ENCODE data around the gene WFDC13.
"Not testable (repeated sequence)": the region's sequence is repeated elsewhere in the genome, so short reads cannot be mapped to it uniquely, and the experiment has no call there.

Gene WFDC13

GRCh38 chr20:45701873-45702272, at the start of gene WFDC13:
Gene WFDC13 (plus strand): TSS chr20:45702038. CDS start chr20:45702124, 86 bp downstream.
- DNase-seq = no peak

- not testable (repeated sequence) for DNase-seq
Observed at GRCh38 chr20:45657038-45657437, 44.8 kb upstream of the WFDC13 start.

- no peak for DNase-seq
Observed at GRCh38 chr20:45670139-45670538, 31.7 kb upstream of the WFDC13 start, which contains the start of gene WFDC11. Gene WFDC11 (minus strand): TSS chr20:45670239. CDS start chr20:45650600, 19,639 bp downstream.

- DNase-seq = no peak
Observed at GRCh38 chr20:45672765-45673164, 29.1 kb upstream of the WFDC13 start.

- DNase-seq = no peak
Observed at GRCh38 chr20:45679650-45680049, 22.2 kb upstream of the WFDC13 start.

GRCh38 chr20:45685896-45686295, 15.9 kb upstream of the WFDC13 start:
- DNase-seq = no peak

- DNase-seq = not testable (repeated sequence)
Observed at GRCh38 chr20:45693346-45693745, 8.5 kb upstream of the WFDC13 start.

GRCh38 chr20:45695496-45695895, 6.3 kb upstream of the WFDC13 start:
- DNase-seq = no peak

- DNase-seq = no peak
Observed at GRCh38 chr20:45701104-45701503, 734 bp upstream of the WFDC13 start.

- DNase-seq = no peak
Observed at GRCh38 chr20:45704969-45705637, 3.3 kb downstream of the WFDC13 start, which contains the start of gene WFDC10B. Gene WFDC10B (minus strand): TSS chr20:45705019. CDS start chr20:45685992, 19,027 bp downstream.

GRCh38 chr20:45716141-45716688, 14.4 kb downstream of the WFDC13 start:
- DNase-seq = not testable (repeated sequence)

GRCh38 chr20:45722047-45722446, 20.2 kb downstream of the WFDC13 start, which contains the start of gene SPINT4:
Gene SPINT4 (plus strand): TSS chr20:45722347. CDS start chr20:45722368, 21 bp downstream.
- no peak for DNase-seq

GRCh38 chr20:45725134-45725533, 23.3 kb downstream of the WFDC13 start:
- no peak for DNase-seq

GRCh38 chr20:45727044-45727443, 25.2 kb downstream of the WFDC13 start:
- DNase-seq = no peak

GRCh38 chr20:45732199-45732598, 30.4 kb downstream of the WFDC13 start:
- DNase-seq = no peak

- DNase-seq = no peak
Observed at GRCh38 chr20:45735552-45735951, 33.7 kb downstream of the WFDC13 start.

- no peak for DNase-seq
Observed at GRCh38 chr20:45735988-45736387, 34.1 kb downstream of the WFDC13 start.

GRCh38 chr20:45742596-45742995, 40.8 kb downstream of the WFDC13 start:
- DNase-seq = no peak

- DNase-seq = no peak
Observed at GRCh38 chr20:45745015-45745414, 43.2 kb downstream of the WFDC13 start.

- no peak for DNase-seq
Observed at GRCh38 chr20:45751721-45752120, 49.9 kb downstream of the WFDC13 start.

- DNase-seq = no peak
Observed at GRCh38 chr20:45752746-45753145, 50.9 kb downstream of the WFDC13 start.

- no peak for DNase-seq
Observed at GRCh38 chr20:45758096-45758495, 56.3 kb downstream of the WFDC13 start.
